GM21529 (cell line): Measurements from ENCODE around the gene VN1R5.

Experiments
- ATAC-seq: cut with Tn5 transposase; IDR thresholded peaks from one replicate; pipeline ENCODE4 v1.9.1; 2021; ENCODE audit not compliant: unreplicated experiment

Gene VN1R5

GRCh38 chr1:247299723-247300381 lies 44.0 kb downstream of the VN1R5 start:
- ATAC-seq: no peak

- no peak for ATAC-seq
These were observed 44.8 kb downstream of the VN1R5 start for GRCh38 chr1:247300491-247301175.

- ATAC-seq: no peak
These were observed 45.3 kb downstream of the VN1R5 start for GRCh38 chr1:247301176-247301540.

- no peak for ATAC-seq
These were observed 47.3 kb downstream of the VN1R5 start for GRCh38 chr1:247303216-247303615.

- ATAC-seq: no peak
These were observed 48.2 kb downstream of the VN1R5 start for GRCh38 chr1:247304031-247304430.
